Suppressor macrophage treated with lipopolysaccharide for 1 hour (primary cell): ENCODE results near the gene WIPF3.
"Not testable (repeated sequence)": the region's sequence is repeated elsewhere in the genome, so short reads cannot be mapped to it uniquely, and the experiment has no call there.

Experiments
- DNase-seq, 3 donors: peaks; one replicate each; pipeline ENCODE4 v3.0.0-alpha.2; 2020 to 2022

The WIPF3 gene

DNA sequence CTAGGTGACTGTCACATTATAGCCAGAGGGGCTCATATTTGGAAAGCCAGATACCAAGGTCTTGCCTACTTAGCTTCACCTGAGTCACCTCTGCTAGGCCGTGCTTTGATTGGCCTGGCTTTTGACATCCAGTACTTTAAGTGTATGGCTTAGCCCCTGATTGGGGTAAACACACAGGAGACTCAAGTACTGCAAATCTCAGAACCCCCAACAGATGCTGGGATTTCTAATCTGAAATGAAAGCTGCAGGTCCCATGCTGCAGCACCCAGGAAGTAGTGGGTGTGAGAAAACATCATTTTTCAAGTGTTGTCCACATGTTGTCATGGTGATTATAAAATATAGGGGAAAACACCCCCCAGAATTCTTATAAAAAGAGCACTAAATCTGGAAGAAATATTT, 76.2 kb downstream of the WIPF3 start:
- no peak for DNase-seq

DNA sequence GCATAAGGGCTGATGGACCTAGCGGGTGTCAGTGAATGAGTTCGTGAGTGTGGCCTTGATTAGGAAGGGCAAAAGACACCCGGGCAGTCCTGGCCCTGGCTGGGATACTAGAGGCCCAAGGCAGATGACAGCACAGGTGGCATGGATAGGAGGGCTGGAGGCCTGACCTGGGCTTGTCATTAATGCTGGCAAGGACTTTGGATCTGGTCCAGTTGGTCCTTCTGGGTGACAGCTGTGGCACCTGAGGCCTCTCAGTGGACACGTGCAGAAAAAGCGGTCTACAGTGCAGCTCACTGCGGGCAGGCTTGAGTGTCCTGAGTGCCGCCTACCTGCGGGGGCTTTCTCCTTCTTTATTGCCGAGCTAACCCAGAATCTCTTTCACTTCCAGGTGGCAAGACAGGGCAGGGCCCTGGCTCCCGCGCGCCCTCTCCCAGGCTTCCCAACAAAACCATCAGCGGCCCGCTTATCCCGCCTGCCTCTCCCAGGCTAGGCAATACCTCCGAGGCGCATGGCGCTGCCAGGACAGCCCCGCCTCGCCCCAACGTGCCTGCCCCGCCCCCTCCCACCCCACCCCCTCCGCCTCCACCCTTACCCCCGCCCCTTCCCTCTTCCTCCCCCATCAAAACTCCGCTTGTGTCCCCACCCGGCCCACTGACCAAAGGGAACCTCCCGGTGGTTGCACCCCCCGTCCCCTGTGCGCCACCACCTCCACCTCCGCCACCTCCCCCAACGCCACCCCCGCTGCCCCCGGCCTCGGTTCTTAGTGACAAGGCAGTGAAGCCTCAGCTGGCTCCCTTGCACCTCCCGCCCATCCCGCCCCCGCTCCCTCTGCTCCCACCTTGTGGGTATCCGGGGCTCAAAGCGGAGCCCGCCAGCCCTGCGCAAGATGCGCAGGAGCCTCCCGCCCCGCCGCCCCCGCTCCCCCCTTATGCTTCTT, 77.4 kb downstream of the WIPF3 start:
- DNase-seq: no peak

DNA sequence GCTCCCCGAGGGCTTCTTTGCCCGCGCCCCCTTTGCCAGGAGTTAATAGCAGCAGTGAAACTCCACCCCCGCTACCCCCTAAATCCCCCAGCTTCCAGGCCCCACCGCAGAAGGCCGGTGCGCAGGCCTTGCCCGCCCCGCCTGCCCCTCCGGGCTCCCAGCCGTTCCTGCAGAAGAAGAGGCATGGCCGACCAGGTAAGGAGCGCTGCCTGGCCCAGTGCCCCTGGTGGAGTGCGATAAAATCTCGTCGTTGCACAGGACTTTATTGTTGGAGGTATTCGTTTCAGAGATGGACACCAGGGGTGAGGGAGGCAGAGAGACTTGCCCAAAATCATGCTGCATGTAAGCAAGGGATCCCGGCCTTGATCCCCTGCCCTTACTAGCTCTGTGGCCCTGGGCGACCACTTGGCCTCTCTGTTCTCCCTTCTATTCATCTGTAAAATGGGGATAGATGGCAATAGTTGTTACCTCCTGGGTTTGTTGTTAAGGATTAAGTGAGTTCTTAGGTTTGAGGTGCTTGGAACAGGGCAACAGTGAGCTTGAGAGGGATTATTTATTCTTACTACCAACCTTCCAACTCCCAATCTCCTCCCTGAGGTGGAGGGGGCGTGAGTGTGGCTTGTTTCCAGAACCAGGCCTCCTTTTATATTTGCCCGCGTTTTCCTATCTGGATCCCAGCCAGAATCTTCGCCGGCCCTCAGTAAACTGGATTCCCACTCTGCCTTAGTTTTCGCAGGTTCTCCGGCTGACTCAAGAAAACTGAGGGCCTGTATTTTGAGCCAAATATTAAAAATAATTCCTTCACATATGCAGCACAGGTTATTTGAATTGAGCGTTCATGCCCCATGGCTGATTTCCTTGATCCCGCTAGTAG, 78.3 kb downstream of the WIPF3 start:
- no peak for DNase-seq

DNA sequence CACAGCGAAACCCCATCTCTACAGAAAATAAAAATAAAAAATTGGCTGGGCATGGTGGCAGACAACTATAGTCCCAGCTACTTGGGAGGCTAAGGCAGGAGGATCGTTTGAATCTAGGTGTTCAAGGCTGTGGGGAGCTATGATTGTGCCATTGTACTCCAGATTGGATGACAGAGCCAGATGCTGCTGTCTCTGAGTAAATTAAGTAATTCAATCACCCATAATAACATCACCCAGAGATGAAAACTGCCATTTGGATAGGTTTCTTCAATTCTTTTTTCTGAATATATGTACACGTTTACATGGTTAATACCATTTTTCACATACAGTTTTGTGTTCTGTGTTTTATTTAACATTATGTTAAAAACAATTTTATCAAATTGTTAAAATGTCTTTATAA, 79.3 kb downstream of the WIPF3 start:
- no peak for DNase-seq

DNA sequence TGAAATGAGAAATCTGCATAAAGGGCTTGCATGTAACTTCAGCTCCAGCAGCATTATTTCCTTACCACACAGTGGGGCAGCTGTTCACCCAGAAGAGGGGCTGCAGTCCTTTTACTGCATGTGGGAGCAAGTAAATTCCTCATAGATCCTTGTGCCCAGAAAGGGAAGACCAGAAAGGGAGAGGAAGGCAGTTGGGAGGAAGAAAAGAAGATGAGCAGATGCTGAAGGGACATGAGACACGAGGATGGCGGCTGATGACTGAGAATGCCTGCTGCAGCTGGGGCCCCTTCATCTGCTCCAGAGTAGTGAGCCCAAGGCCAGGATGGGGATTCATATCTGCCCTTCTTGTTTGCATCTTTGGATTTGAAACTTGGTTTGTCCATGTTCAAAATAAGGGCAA, 80.5 kb downstream of the WIPF3 start:
- DNase-seq: no peak

DNA sequence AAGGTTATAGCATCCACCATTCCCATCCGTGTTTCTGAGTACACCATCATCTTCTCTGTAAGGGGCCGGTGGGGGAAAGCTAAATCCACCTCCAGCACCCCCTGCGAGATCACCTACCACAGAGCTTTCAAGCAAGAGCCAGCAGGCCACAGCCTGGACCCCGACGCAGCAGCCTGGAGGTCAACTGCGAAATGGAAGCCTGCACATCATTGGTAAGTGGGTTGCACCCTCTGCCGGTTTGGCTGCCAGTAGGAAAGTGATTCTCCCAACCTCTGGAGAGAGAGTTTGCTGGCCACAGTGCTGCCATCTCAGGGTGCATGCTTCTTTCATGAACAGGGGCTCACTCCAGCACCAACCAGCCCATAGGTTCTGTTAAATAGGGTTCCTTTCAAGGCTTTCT, 81.7 kb downstream of the WIPF3 start:
- DNase-seq: no peak

DNA sequence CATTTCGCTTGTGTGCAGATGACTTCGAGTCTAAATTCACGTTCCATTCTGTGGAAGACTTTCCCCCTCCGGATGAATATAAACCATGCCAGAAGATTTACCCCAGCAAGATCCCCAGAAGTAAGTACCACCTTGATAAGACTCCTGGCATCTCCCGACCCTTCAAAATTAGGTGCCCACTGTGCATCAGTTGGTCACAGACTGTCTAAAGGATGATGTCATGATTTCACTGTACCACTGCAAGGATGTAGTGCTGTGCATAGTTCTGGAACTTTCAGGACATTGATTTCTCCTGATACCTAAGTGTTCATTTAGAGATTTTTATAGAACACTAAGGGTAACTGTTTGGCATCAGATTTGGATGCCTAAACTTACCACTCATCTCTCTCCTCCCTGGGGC, 83.0 kb downstream of the WIPF3 start:
- no peak for DNase-seq

DNA sequence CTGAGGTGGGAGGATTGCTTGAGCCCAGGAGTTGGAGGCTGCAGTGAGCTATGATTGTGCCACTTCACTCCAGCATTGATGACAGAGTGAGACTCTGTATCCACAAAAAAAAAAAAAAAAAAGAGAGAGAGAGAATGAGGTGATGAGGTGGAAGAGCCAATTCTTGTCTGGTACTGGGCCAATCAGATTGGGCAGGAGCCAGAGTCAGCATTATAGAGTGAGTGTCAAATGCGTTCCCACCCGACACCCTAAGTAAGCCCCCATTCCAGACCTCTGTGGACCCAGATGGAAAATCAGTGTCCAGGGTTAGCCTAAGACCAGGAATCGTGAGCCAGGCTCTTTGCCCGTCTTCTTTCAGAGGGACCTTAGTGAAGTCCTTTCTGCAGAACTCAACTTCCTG, 83.9 kb downstream of the WIPF3 start:
- no peak for DNase-seq

DNA sequence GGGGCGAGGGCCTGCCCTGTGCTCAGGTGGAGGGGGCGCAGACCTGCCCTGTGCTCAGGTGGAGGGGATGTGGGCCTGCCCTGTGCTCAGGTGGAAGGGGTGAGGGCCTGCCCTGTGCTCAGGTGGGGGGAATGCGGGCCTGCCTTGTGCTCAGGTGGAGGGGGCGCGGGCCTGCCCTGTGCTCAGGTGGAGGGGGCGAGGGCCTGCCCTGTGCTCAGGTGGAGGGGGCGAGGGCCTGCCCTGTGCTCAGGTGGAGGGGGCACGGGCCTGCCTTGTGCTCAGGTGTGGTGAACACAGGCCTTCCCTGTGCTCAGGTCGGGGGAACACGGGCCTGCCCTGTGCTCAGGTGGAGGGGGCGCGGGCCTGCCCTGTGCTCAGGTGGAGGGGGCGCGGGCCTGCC, 84.5 kb downstream of the WIPF3 start:
- not testable (repeated sequence) for DNase-seq

DNA sequence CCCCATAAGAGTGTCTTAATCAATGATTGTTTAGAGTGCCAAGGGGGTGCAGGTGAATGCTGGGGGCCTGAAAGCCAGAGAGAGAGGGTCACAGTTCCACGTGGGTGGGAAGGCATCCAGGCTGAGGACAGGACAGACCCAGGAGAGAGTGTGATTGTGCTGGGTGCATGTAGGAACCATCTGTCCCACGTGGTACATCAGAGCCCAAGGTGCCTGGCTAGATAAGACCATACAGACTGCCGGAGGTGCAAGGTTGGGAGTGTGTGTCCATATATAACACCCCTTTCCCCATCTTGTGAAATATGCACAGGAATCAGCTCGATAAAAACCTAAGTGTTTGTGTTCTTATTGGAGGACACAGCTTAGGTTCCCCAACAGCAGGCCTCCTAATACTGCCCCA, 85.5 kb downstream of the WIPF3 start:
- no peak for DNase-seq

DNA sequence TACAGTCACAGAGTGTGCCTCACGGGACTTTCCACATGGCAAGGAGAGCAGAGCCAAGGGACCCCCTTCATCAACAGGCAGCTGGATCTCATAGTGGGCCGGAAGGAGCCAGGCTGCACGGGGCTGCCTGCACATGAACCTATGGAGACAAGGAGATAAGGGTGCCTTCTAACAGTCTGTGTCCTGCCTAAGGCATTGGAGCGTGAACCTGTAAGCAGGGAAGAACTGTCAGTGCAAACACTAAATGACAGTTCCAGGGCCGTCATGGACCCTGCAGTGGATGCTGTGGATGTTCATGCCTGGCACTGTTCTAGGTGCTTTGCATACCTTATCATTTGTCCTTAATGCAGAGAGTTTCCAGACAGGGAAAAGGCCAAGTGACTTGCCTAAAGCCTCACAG, 85.9 kb downstream of the WIPF3 start:
- no peak for DNase-seq

DNA sequence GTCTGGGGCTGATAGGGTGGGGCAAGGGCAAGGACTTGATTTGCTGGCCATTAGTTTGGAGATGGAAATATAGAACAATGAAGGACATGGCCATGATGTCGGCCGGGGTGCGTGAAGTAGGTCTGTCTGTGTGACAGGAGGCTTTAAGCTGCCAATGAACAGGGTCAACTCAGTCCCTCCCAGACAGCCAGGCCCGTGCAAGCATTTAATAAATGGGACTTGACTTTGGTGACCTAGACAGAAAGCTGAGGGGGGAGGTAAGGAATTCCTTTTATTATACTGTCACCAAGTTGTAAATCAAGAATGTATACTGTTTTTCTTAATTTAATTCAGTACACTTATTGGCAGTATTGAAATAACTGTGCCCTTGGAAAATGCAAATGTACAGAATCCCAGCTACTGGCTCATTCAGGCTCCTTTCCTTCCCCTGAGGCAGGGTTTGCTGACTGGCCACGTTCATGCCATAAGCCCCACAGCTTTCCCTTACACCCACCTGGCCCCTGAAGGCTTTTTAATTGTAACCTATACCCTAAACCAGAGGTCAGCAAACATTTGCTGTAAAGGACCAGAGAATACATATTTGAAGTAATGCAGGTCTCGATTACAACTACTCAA, 87.2 kb downstream of the WIPF3 start:
- DNase-seq: no peak

DNA sequence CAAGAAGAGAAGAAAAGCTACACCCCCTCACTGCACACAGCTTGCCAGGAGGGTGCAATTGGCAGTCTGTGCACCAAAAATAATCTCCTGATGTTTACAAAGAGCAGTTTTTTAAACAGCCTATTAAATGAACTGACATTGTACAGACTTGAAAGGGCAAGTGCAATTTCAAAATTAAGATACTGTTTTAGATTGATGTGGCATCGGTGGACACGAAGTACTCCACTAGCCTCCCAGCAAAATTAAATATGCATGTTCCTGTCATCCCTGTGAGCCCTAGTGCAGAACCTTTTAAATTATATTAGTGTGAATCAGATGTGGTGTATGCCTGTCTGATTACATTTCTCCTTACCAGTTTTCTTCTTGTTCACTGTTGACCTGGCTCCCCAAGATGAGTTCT, 87.9 kb downstream of the WIPF3 start:
- no peak for DNase-seq

DNA sequence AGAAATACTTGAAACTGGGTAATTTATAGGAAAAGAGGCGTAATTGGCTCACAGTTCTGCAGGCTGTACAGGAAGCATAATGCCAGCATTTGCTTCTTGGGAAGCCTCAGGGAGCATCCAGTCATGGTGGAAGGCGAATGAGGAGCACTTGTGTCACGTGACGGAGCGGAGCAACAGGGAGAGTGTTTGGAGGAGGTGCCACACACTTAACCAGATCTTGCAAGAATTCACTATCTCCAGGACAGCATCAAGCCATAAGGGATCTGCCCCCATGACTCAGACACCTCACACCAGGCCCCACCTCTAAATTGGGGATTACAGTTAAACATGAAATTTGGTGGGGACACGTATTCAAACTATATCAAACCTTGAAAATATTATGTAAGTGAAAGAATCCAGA, 89.3 kb downstream of the WIPF3 start:
- no peak for DNase-seq

DNA sequence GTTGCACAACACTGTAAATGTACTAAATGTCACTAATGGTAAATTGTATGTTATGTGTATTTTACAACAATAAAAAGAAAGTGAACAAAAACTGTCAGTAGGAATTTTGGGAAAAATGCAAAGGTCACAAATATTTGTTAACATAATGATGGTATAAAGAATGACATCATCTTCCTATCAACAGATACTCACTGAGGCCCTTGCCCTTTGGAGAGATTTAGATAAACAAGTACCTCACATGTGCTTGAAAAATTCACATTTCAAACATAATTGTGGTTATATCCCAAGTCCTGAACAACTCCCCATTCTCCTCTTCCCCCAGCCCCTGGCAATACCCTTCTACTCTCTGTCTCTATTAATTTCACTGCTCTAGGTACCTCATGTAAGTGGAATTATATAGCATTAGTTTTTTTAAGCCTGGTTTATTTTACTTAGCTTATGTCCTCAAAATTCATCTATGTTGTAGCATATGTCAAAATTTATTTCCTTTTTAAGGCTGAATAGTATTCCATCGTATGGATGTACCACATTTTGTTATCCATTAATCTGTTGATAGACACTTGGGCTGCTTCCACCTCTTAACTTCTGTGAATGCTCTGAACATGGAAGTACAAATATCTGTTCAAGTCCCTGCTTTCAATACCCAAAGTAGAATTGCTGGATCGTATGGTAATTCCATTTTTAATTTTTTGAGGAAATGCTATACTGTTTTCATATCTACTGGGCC, 90.5 kb downstream of the WIPF3 start:
- no peak for DNase-seq

DNA sequence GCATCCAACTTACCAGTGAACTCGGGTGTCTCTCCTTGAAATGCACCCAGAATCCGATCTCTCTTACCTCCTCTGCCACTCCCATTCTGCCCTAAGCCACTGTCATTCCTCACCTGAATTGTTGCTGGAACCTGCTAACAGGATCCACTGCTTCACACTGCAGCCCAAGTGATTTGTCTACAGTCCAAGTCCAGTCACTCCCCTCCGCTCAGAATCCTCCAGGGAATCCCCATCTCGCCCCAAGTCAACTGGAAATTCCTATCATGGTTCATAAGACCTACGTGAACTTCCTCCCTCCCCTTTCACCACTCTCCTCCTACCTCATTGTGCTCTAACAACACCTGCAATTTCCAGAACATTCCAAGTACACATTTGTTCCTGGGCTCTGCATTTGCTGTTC, 92.0 kb downstream of the WIPF3 start:
- peak; percentile 24 to 47 (median 45) for DNase-seq

DNA sequence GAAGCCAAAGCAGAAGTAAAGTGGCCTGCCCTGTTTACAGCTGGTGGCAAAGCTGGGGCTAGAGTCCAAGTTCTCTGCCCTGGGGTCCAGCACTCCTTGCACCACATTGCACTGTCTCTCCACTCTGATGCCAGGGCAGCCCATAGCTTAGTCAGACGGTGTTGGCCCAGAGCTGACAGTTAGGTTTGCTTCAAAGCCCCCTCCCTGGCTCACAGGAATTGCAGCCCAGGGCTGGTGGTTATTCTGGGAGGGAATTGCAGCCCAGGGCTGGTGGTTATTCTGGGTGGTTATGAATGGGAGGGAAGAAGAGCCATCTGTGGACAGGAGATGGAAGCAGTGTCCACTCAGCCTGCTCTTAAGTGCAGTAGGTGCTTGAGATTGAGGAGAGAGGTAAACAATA, 94.4 kb downstream of the WIPF3 start:
- peak in 2 of 3 donors; percentile 16 to 22 for DNase-seq

DNA sequence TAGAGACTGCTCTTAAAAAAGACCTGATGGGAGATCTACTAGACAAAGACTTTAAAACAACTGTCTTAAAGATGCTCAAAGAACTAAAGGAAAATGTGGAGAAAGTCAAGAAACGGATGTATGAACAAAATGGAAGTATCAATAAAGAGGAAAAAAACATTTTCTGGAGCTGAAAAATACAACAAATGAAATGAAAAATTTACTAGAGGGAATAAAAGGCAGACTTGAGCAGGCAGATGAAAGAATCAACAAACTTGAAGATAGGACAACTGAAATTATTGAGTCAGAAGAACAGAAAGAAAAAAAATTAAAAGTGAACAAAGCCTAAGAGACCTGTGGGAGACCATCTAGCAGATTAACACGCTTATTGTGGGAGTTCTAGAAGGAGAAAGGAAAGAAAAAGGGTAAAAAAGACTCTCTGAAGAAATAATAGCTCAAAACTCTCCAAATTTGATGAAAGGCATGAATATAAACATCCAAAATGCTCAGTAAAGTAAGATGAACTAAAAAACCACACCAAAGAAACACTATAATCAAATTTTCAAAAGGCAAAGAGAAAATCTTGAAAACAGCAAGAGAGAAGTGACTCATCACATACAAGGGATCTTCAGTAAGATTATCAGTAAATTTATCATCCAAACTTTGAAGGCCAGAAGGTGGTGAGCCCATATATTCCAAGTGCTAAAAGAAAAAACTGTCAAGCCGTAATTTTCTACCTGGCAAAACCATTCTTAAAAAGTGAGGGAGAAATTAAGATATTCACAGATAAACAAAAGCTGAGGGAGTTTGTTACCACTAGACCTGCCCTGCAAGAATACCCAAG, 100.1 kb downstream of the WIPF3 start:
- DNase-seq: no peak

DNA sequence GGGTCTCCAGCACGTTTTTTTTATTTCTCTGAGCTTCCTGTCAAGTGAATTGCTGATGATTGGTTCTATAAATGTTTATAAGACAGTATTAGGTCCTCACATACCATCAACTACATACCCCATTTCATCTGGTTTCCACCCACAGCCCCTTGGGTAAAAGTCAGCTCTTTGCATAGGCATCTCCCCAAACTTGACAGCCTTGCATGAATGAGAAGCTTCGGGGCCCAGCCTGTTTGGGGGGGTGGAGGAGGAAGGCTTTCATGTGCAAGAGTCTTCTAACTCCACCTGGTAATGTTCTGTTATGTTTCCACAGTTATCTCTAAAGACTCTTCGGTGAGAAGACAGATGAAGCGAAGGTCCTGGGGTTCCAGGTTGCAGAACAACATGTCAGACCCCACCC, 107.9 kb downstream of the WIPF3 start:
- DNase-seq: no peak

DNA sequence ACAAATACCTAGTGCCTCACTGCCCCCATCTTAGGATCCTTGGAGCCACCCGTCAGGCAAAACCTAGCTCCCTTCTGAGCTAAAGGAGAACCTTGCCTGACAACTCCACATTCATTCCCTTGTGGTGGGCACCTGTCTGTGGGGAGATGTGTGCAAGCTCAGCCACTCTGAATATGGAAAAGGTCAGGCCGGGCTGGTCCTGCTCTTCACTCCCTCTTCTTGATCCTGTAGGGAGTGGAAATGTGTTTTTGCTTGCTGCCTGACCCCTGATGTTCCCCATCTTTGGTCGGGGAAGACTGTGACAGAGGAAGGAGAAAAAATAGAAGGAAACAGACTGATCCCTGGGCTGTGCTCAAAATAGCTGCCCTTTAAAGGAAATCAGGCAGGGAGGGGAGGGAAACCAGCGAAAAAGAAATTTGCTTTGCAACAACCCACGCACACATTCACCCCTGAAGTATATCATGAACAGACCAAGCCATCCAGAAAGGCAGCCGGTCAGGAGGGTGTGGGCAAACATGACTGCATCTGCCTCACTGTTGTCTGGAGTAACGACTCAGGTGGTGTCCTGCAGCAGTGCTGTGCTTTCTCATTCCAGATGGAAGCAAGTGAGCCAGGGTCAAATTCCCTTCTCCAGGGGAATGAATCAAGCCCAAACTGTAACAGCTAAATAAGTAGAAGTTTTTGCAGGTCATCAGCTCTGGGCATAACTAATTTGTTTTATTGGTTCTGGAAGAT, 109.3 kb downstream of the WIPF3 start:
- DNase-seq: no peak

DNA sequence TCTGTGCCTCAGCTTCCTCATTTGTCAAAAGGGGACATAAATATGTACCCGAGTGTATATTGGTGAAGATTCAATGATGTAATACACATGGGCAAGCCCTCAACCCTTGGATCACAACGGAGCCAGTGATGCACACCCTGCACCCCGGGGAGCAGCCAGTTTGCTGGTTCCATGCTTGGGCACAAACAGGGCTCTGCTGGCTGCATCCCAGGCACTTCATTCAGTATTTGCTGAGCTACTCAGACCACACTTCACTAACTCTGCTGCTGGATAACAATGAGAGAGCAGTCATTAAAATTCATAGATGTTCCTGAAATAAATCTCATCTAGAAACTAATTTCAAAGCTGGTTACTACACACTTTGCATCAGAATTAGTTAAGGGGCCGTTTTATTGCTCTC, 111.3 kb downstream of the WIPF3 start:
- DNase-seq: no peak
